HG02981 (cell line): Measurements from ENCODE around the gene PDE4D.

ENCODE experiments used
- ATAC-seq: cut with Tn5 transposase; IDR thresholded peaks from one replicate; pipeline ENCODE4 v1.9.1; 2021; ENCODE audit warnings: mild to moderate bottlenecking, moderate library complexity; ENCODE audit not compliant: unreplicated experiment

PDE4D gene

GRCh38 chr5:58929726-58930125, 963.8 kb downstream of the PDE4D start:
- no peak for ATAC-seq

- ATAC-seq: no peak
These were observed 965.6 kb downstream of the PDE4D start for GRCh38 chr5:58927938-58928337.

GRCh38 chr5:58927181-58927580, 966.3 kb downstream of the PDE4D start:
- ATAC-seq: no peak

GRCh38 chr5:58926541-58926935, 967.0 kb downstream of the PDE4D start:
- ATAC-seq: no peak

- ATAC-seq: no peak
These were observed 967.6 kb downstream of the PDE4D start for GRCh38 chr5:58925627-58926540.

- ATAC-seq: no peak
These were observed 969.2 kb downstream of the PDE4D start for GRCh38 chr5:58924306-58924705.

- no peak for ATAC-seq
These were observed 970.2 kb downstream of the PDE4D start for GRCh38 chr5:58923355-58923754.

GRCh38 chr5:58922461-58923171, 970.9 kb downstream of the PDE4D start:
- no peak for ATAC-seq

GRCh38 chr5:58921159-58921558, 972.4 kb downstream of the PDE4D start:
- no peak for ATAC-seq

- no peak for ATAC-seq
These were observed 973.7 kb downstream of the PDE4D start for GRCh38 chr5:58919833-58920232.
